ENCODE results near the gene PRDM10. TPM values are rescaled to one million over a fixed set of nuclear protein-coding genes. Genes with fewer than 3 reads are reported as not detected.
"Not testable (repeated sequence)": the region's sequence is repeated elsewhere in the genome, so short reads cannot be mapped to it uniquely, and the experiment has no call there.

PRDM10 gene
- total RNA-seq, 6 experiments from 2014 or later, result 3.4 to 6.8 (median 4.4) TPM

DNA sequence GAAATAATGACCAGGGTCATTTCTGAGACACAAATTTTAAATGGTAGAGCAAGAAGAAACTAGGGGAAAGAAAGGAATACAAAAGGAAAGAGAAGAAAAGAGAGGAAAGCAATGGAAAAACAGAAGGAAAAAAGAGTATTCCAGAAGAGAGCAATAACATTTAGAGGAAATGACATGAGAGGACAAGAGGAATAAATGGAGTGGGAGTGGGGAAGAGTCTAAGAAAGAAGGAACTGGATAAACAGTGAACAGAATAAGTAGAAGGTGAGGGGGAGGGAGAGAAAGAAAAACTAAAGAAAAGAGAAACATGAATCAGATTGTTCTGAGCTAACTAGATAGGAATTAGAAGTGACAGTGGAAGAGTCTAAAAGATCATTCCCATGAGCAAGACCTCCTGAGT, 28.4 kb downstream of the PRDM10 start:
- TF ChIP-seq, protein P1, sequence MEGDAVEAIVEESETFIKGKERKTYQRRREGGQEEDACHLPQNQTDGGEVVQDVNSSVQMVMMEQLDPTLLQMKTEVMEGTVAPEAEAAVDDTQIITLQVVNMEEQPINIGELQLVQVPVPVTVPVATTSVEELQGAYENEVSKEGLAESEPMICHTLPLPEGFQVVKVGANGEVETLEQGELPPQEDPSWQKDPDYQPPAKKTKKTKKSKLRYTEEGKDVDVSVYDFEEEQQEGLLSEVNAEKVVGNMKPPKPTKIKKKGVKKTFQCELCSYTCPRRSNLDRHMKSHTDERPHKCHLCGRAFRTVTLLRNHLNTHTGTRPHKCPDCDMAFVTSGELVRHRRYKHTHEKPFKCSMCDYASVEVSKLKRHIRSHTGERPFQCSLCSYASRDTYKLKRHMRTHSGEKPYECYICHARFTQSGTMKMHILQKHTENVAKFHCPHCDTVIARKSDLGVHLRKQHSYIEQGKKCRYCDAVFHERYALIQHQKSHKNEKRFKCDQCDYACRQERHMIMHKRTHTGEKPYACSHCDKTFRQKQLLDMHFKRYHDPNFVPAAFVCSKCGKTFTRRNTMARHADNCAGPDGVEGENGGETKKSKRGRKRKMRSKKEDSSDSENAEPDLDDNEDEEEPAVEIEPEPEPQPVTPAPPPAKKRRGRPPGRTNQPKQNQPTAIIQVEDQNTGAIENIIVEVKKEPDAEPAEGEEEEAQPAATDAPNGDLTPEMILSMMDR (IDR thresholded peaks at IDR 0.05), result no peak
- TF ChIP-seq POLR2A (IDR thresholded peaks at IDR 0.05), result no peak
- Histone ChIP-seq H3K36me3 (no peaks in the 10 kb centered on the region), H3K4me3 (no peak overlapping the region), H3K4me1 (no peaks in the 10 kb centered on the region), H3K9me3 (no peaks in the 10 kb centered on the region), H3K27me3 (no peaks in the 10 kb centered on the region), H3K27ac (no peak overlapping the region)
- DNase-seq (no peak), ATAC-seq (no peak)
- intact Hi-C loops (cut with DNase I), result no loop called here

DNA sequence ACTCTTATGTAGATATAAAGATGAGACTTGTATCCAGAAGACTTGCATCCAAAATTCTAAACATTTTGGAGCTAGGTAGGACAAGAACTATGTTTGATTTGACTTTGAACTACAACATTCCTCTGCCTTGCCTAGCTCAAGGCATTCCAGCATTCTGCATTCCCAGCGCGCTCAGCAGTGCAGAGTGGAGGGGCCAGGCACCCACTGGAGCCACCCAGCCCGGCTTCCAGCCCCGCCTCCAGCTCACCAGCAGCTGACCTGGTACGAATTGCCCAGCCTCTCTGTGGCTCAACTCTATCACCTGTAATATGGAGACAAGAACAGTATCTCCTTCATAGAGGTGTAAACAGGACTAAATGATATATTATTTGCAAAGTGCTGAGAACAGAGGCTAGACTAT, 28.8 kb downstream of the PRDM10 start:
- WGBS (ENCODE audit: insufficient coverage, low coverage, low lambda C conversion rate, missing lambda C conversion rate), result 72% methylated on average over 4 of the region's 5 CpGs
- no peak for DNase-seq

DNA sequence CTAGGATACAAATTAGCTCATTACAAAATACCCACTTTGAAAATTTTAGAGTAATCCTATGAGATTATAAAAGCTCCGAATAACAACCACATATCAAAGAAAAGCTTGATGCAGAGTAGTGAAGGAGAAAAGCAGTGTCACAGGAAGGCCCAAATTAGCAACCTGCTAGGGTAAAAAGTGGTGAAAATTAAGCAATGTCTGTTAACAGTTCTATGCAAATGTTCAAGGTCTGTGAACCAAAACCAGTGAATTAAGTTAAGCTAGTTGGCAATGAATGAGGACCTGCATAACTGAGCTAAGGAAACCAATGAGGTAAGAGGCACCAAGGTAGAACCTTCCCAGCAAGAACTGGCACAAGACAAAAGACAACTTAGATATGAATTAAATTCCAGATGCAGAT, 29.6 kb downstream of the PRDM10 start:
- no peaks in the 10 kb centered on the region for H3K27me3 ChIP-seq
- TF ChIP-seq, protein P1 (IDR thresholded peaks at IDR 0.05), result no peak
- no peak for TF ChIP-seq POLR2A (IDR thresholded peaks at IDR 0.05)
- no peak overlapping the region for H3K27ac ChIP-seq
- H3K4me1 ChIP-seq, result no peaks in the 10 kb centered on the region
- no peak overlapping the region for H3K4me3 ChIP-seq
- H3K36me3 ChIP-seq, result no peaks in the 10 kb centered on the region
- whole genome bisulfite sequencing (ENCODE audit: insufficient coverage, low coverage, low lambda C conversion rate, missing lambda C conversion rate), result 75% methylated on average over 1 of the region's 1 CpG
- DNase-seq, result no peak
- H3K9me3 ChIP-seq, result no peaks in the 10 kb centered on the region
- ATAC-seq, result no peak
- intact Hi-C loops (cut with DNase I), result no loop called here

More for the DNA sequence above, 28.8 kb downstream of the PRDM10 start:
- intact Hi-C loops (cut with DNase I), result no loop called here
- no peak overlapping the region for H3K4me3 ChIP-seq
- ATAC-seq, result peak in 3 of 4 donors; percentile 29 to 38 (median 37)
- no peaks in the 10 kb centered on the region for H3K9me3 ChIP-seq
- TF ChIP-seq, protein P1 (IDR thresholded peaks at IDR 0.05), result no peak
- TF ChIP-seq POLR2A (IDR thresholded peaks at IDR 0.05), result no peak
- no peak overlapping the region for H3K27ac ChIP-seq
- no peaks in the 10 kb centered on the region for H3K36me3 ChIP-seq
- H3K27me3 ChIP-seq, result no peaks in the 10 kb centered on the region
- no peaks in the 10 kb centered on the region for H3K4me1 ChIP-seq

DNA sequence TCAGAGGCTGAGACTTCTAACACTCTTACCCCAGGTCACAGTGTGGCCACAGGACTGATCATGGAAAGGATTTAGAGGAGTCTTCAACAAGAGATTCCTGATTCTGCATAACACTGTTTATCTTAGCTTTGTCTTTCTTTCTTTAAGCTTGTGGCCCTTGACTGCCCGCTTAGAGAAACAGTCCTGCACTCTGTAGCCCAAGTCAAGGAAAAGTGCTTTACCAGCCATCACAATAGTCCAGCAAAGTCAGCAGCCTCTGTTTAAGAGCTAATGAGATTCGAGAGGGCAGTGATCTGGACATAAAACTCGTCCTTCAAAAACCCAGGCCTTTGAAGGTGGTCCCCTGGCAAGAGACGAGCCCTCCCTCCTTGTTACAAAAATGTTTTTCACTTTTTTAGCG, 30.0 kb downstream of the PRDM10 start:
- intact Hi-C loops (cut with DNase I), result no loop called here

DNA sequence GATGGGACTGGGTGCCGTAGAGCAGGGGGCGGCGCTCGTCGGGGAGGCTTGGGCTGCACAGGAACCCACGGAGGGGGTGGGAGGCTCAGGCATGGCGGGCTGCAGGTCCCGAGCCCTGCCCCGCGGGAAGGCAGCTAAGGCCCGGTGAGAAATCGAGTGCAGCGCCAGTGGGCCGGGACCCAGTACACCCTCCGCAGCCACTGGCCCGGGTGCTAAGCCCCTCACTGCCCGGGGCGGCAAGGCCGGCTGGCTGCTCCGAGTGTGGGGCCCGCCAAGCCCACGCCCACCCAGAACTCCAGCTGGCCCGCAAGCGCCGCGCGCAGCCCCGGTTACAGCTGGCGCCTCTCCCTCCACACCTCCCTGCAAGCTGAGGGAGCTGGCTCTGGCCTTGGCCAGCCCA, 30.8 kb downstream of the PRDM10 start:
- not testable (repeated sequence) for H3K27me3 ChIP-seq

More for the DNA sequence above, 30.0 kb downstream of the PRDM10 start:
- Histone ChIP-seq H3K4me1 (no peaks in the 10 kb centered on the region), H3K4me3 (no peak overlapping the region), H3K27ac (no peak overlapping the region), H3K27me3 (no peaks in the 10 kb centered on the region), H3K9me3 (no peaks in the 10 kb centered on the region), H3K36me3 (no peaks in the 10 kb centered on the region)
- WGBS (ENCODE audit: insufficient coverage, low coverage, low lambda C conversion rate, missing lambda C conversion rate), result 71% methylated on average over 5 of the region's 5 CpGs
- TF ChIP-seq POLR2A (IDR thresholded peaks at IDR 0.05), result no peak
- TF ChIP-seq, protein P1 (IDR thresholded peaks at IDR 0.05), result no peak
- ATAC-seq (no peak), DNase-seq (no peak)

More for the DNA sequence above, 30.8 kb downstream of the PRDM10 start:
- WGBS (ENCODE audit: insufficient coverage, low coverage, low lambda C conversion rate, missing lambda C conversion rate), result no CpG with 5 or more reads among the region's 29 CpGs
- H3K9me3 ChIP-seq; intact Hi-C loops (cut with DNase I); H3K36me3 ChIP-seq; ATAC-seq; H3K4me1 ChIP-seq; DNase-seq; H3K27ac ChIP-seq; H3K4me3 ChIP-seq: not testable (repeated sequence)

Measured in right lobe of liver (tissue), 6 donors.